Mucosa of rectum (tissue), 2 donors: ENCODE results near the gene STAP2.

Experiments
- H3K27ac ChIP-seq, 2 donors: one replicate each; pipeline ENCODE4 v1.7.0; 2013; ENCODE audit warnings: inconsistent platforms in 2 of 2, low read depth in 2 of 2, low read length in 2 of 2
- H3K27me3 ChIP-seq, 2 donors: one replicate each; pipeline ENCODE4 v1.7.0; 2013; ENCODE audit warnings: low read length in 2 of 2; ENCODE audit not compliant: control insufficient read depth in 2 of 2, insufficient read depth in 2 of 2
- H3K36me3 ChIP-seq, 2 donors: one replicate each; pipeline ENCODE4 v1.7.0; 2013; ENCODE audit warnings: low read length in 2 of 2; ENCODE audit not compliant: control insufficient read depth in 2 of 2, insufficient read depth in 2 of 2
- H3K4me1 ChIP-seq, 2 donors: one replicate each; pipeline ENCODE4 v1.7.0; 2013; ENCODE audit warnings: low read length in 2 of 2, mild to moderate bottlenecking in 1 of 2; ENCODE audit not compliant: control insufficient read depth in 2 of 2, insufficient read depth in 2 of 2
- H3K4me3 ChIP-seq, 2 donors: one replicate each; pipeline ENCODE4 v1.7.0; 2013; ENCODE audit warnings: low read length in 2 of 2
- H3K9ac ChIP-seq, 2 donors: one replicate each; pipeline ENCODE4 v1.7.0; 2013; ENCODE audit warnings: low read length in 2 of 2, low read depth in 1 of 2, mild to moderate bottlenecking in 1 of 2
- H3K9me3 ChIP-seq, 2 donors: one replicate each; pipeline ENCODE4 v1.7.0; 2013; ENCODE audit warnings: low read length in 2 of 2; ENCODE audit not compliant: control insufficient read depth in 2 of 2
- donor health status: healthy.
- donor health status: Normal muscosa, but diverticular disease.

Gene STAP2

GRCh38 chr19:4376028-4376670, 37.5 kb upstream of the STAP2 start:
- Histone ChIP-seq H3K4me3 (no peak overlapping the region), H3K27me3 (no peaks in the 10 kb centered on the region), H3K36me3 (no peaks in the 10 kb centered on the region), H3K9ac (no peak overlapping the region), H3K9me3 (no peaks in the 10 kb centered on the region), H3K4me1 (peaks cover 44 to 47% of the 10 kb centered on the region in 2 donors), H3K27ac (peak overlapping the region; percentile 11)

GRCh38 chr19:4375164-4376027, 36.8 kb upstream of the STAP2 start:
- no peaks in the 10 kb centered on the region for H3K36me3 ChIP-seq
- peak overlapping the region in 1 of 2 donors; percentile 23 for H3K9ac ChIP-seq
- no peaks in the 10 kb centered on the region for H3K9me3 ChIP-seq
- H3K27ac ChIP-seq: peak overlapping the region; percentile 71 to 78
- H3K4me3 ChIP-seq: peak overlapping the region in 1 of 2 donors; percentile 15
- no peaks in the 10 kb centered on the region for H3K27me3 ChIP-seq
- H3K4me1 ChIP-seq: peaks cover 47 to 55% of the 10 kb centered on the region in 2 donors

DNA sequence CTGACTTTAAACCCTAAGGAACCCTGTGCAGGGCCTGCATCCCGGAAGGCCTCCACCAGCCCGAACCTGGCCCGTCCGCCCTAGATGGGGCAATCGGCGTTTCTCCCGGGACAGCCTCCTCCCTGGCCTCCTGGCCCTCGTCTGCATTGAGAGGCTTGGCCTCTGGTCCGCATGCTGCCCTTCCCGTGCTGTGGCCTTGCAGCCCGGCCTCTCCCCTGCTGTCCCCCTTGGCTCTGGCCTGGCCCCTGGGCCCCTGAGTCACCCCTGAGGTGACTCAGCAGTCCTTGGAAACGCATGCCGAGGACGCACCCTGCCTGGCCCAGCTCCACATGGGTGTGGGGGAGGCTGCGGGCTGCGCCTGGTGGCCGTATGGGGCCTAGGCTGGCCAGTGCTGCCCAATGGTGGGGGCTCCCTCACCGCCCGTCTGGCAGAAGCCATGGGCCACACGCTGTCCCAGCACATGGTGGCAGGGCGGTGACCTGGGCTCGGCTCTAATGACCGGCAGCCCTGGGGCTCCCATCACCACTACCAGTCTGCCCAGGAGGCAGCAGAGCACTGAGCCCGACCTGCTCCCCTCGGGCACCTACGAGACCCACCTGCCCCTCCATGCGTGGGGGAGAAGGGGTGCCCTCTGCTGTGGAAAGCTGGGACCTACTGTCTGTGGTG, 36.0 kb upstream of the STAP2 start:
- Histone ChIP-seq H3K9ac (peak overlapping the region in 1 of 2 donors; percentile 23), H3K4me1 (peaks cover 48 to 56% of the 10 kb centered on the region in 2 donors), H3K9me3 (no peaks in the 10 kb centered on the region), H3K36me3 (no peaks in the 10 kb centered on the region), H3K4me3 (peak overlapping the region in 1 of 2 donors; percentile 15), H3K27ac (peak overlapping the region; percentile 71 to 78), H3K27me3 (no peaks in the 10 kb centered on the region)

DNA sequence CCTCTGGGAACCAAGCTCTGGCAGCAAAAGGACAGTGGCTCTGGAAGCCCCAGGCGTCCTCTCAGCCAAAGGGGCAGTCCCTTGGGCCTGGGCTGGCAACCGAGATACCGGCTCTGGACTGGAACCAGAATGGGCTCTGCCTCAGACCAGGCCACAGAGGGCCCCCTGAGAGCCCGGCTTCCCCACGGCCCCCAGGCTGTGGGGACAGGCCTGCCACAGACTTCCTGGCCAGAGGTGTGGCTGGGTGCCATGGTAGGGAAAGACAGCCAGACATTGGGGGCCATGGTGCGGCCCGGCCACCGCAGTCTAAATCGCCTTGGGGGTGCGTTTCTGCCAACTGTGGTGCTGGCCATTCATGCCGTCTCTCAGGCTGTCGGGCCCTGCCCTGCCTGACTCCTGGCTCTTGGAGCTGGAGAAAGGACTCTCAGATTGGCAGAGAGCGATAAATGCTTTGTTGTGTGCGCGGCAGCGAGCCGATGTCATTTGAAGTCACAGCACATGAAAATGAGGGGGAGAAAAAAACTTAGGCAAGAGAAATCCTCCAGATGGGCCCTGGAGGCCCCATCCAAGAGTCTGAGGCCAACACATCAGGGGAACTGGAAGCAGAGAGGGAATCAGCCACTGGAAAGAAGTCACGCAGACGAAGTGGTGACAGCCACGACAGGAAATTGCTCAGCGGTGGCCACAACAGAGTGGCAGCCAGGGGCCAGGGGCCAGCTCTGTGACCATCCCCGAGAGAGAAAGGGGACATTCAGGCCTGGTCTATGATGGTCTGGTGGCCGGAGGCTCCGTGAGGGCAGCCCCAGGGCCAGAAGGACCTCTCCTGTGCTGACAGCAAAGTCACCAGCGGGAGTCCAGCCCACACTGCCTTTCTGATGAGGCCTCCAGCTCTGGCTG, 35.2 kb upstream of the STAP2 start:
- H3K4me3 ChIP-seq: no peak overlapping the region
- no peaks in the 10 kb centered on the region for H3K36me3 ChIP-seq
- peak overlapping the region; percentile 20 to 24 for H3K9ac ChIP-seq
- no peaks in the 10 kb centered on the region for H3K27me3 ChIP-seq
- H3K27ac ChIP-seq: peak overlapping the region; percentile 71 to 78
- H3K9me3 ChIP-seq: no peaks in the 10 kb centered on the region
- H3K4me1 ChIP-seq: peaks cover 48 to 59% of the 10 kb centered on the region in 2 donors

DNA sequence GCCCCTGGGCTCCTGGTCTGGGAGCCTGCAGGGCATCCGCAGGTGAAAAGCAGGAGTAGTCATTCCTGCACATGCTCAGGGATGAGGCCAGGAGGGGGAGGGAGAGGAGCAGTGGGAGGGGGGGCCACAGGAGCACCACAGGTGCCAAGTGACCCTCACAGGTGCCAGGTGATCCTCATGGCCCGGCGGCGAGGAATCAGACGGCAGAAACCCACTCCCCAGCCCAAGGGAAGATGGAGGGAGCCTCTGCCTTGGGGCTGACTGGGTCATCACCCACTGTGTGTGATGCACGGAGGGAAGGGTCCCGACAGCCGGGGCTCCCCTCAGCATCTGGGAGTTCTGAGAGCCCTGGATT, 34.4 kb upstream of the STAP2 start:
- Histone ChIP-seq H3K4me1 (peaks cover 52 to 65% of the 10 kb centered on the region in 2 donors), H3K27me3 (no peaks in the 10 kb centered on the region), H3K9me3 (no peaks in the 10 kb centered on the region), H3K4me3 (no peak overlapping the region), H3K9ac (no peak overlapping the region), H3K36me3 (no peaks in the 10 kb centered on the region), H3K27ac (no peak overlapping the region)

GRCh38 chr19:4372165-4373012, 33.8 kb upstream of the STAP2 start:
- H3K4me3 ChIP-seq: no peak overlapping the region
- H3K36me3 ChIP-seq: no peaks in the 10 kb centered on the region
- no peak overlapping the region for H3K27ac ChIP-seq
- H3K9ac ChIP-seq: no peak overlapping the region
- H3K4me1 ChIP-seq: peaks cover 52 to 64% of the 10 kb centered on the region in 2 donors
- no peaks in the 10 kb centered on the region for H3K27me3 ChIP-seq
- no peaks in the 10 kb centered on the region for H3K9me3 ChIP-seq

- Histone ChIP-seq H3K4me1 (peaks cover 52 to 61% of the 10 kb centered on the region in 2 donors), H3K4me3 (no peak overlapping the region), H3K9ac (no peak overlapping the region), H3K27ac (peak overlapping the region in 1 of 2 donors; percentile 83), H3K9me3 (no peaks in the 10 kb centered on the region), H3K27me3 (no peaks in the 10 kb centered on the region), H3K36me3 (no peaks in the 10 kb centered on the region)
These were observed 32.9 kb upstream of the STAP2 start for GRCh38 chr19:4371247-4372164.

GRCh38 chr19:4370418-4371041, 31.9 kb upstream of the STAP2 start:
- Histone ChIP-seq H3K4me1 (peaks cover 42 to 54% of the 10 kb centered on the region in 2 donors), H3K36me3 (peaks cover 5 to 7% of the 10 kb centered on the region in 2 donors), H3K9me3 (no peaks in the 10 kb centered on the region), H3K9ac (peak overlapping the region in 1 of 2 donors; percentile 24), H3K27ac (peak overlapping the region in 1 of 2 donors; percentile 83), H3K27me3 (no peaks in the 10 kb centered on the region), H3K4me3 (peak overlapping the region; percentile 52)
